WTC11 (cell line): Measurements from ENCODE around the gene NPAS3.

Source experiments
- ATF1 ChIP-seq: sonication (generic); formaldehyde crosslinking; IDR thresholded peaks from 2 replicates; pipeline ENCODE4 v1.8.1; 2023; ENCODE audit warnings: mild to moderate bottlenecking, moderate library complexity, missing genetic modification reagents
- FOXP1 ChIP-seq: sonication (generic); formaldehyde crosslinking; IDR thresholded peaks from 2 replicates; pipeline ENCODE4 v1.8.0; 2022; ENCODE audit warnings: missing genetic modification reagents, mild to moderate bottlenecking, moderate library complexity, borderline replicate concordance
- NFE2L1 ChIP-seq: sonication (generic); formaldehyde crosslinking; IDR thresholded peaks from 2 replicates; pipeline ENCODE4 v1.8.1; 2023; ENCODE audit warnings: missing genetic modification reagents
- RORB ChIP-seq: fragments of 250-450 bp; sonication (Bioruptor Pico); IDR thresholded peaks from 2 replicates; pipeline ENCODE4 v1.9.0; 2021; ENCODE audit warnings: mild to moderate bottlenecking
- SP1 ChIP-seq: sonication (generic); formaldehyde crosslinking; conservative IDR thresholded peaks from 2 replicates; pipeline ENCODE4 v1.8.1; 2022; ENCODE audit warnings: missing genetic modification reagents
- ZNF263 ChIP-seq: sonication (generic); formaldehyde crosslinking; IDR thresholded peaks from 2 replicates; pipeline ENCODE4 v1.8.1; 2022; ENCODE audit warnings: low read depth, mild to moderate bottlenecking, moderate library complexity, missing genetic modification reagents
- TF ChIP-seq, protein P1 (sequence below): fragments of 200-600 bp; IDR thresholded peaks from 2 replicates; pipeline ENCODE4 v1.8.0; 2022; ENCODE audit warnings: antibody characterized with exemption
- TF ChIP-seq, protein P2 (sequence below): sonication (generic); formaldehyde crosslinking; IDR thresholded peaks from 2 replicates; pipeline ENCODE4 v1.8.1; 2023; ENCODE audit warnings: mild to moderate bottlenecking, missing genetic modification reagents, borderline replicate concordance
- TF ChIP-seq, protein P3 (sequence below): sonication (generic); formaldehyde crosslinking; IDR thresholded peaks from 2 replicates; pipeline ENCODE4 v1.8.0; 2022; ENCODE audit warnings: mild to moderate bottlenecking, missing genetic modification reagents
- TF ChIP-seq, protein P4 (sequence below): sonication (generic); formaldehyde crosslinking; IDR thresholded peaks from 2 replicates; pipeline ENCODE4 v1.8.1; 2022; ENCODE audit warnings: mild to moderate bottlenecking, moderate library complexity, missing genetic modification reagents
- TF ChIP-seq, protein P5 (sequence below): sonication (generic); formaldehyde crosslinking; IDR thresholded peaks from 2 replicates; pipeline ENCODE4 v1.8.0; 2022; ENCODE audit warnings: missing genetic modification reagents
- TF ChIP-seq, protein P6 (sequence below): fragments of 250-450 bp; sonication (Bioruptor Pico); IDR thresholded peaks from 2 replicates; pipeline ENCODE4 v1.9.0; 2021; ENCODE audit warnings: mild to moderate bottlenecking

DNA sequence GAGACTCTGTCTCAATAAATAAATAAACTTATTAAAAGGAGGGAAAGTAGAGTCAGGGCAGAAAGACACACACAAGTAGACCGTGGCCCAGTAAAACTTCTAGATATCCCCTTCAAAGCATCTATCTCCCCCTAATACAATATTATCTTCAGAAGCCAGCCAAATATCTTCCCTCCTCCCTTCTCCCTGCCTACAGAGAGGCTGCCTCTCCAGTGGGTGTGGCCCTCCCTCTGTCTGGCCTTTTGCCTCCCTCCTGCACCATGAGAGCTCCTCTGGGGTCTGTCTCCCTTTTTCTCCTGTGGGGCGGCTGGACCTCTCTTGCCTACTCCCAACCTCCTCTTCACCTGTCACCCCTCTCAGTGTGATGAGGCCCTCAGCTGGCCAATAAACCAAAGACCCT lies 873.0 kb downstream of the NPAS3 start:
- TF ChIP-seq, protein P1, sequence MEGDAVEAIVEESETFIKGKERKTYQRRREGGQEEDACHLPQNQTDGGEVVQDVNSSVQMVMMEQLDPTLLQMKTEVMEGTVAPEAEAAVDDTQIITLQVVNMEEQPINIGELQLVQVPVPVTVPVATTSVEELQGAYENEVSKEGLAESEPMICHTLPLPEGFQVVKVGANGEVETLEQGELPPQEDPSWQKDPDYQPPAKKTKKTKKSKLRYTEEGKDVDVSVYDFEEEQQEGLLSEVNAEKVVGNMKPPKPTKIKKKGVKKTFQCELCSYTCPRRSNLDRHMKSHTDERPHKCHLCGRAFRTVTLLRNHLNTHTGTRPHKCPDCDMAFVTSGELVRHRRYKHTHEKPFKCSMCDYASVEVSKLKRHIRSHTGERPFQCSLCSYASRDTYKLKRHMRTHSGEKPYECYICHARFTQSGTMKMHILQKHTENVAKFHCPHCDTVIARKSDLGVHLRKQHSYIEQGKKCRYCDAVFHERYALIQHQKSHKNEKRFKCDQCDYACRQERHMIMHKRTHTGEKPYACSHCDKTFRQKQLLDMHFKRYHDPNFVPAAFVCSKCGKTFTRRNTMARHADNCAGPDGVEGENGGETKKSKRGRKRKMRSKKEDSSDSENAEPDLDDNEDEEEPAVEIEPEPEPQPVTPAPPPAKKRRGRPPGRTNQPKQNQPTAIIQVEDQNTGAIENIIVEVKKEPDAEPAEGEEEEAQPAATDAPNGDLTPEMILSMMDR = no peak
- TF ChIP-seq SP1 (CRISPR knock-in tag) (no peak), ZNF263 (CRISPR knock-in tag) (no peak), RORB (CRISPR knock-in tag) (no peak), ATF1 (CRISPR knock-in tag) (no peak), FOXP1 (no peak), NFE2L1 (no peak)
- TF ChIP-seq, protein P2, sequence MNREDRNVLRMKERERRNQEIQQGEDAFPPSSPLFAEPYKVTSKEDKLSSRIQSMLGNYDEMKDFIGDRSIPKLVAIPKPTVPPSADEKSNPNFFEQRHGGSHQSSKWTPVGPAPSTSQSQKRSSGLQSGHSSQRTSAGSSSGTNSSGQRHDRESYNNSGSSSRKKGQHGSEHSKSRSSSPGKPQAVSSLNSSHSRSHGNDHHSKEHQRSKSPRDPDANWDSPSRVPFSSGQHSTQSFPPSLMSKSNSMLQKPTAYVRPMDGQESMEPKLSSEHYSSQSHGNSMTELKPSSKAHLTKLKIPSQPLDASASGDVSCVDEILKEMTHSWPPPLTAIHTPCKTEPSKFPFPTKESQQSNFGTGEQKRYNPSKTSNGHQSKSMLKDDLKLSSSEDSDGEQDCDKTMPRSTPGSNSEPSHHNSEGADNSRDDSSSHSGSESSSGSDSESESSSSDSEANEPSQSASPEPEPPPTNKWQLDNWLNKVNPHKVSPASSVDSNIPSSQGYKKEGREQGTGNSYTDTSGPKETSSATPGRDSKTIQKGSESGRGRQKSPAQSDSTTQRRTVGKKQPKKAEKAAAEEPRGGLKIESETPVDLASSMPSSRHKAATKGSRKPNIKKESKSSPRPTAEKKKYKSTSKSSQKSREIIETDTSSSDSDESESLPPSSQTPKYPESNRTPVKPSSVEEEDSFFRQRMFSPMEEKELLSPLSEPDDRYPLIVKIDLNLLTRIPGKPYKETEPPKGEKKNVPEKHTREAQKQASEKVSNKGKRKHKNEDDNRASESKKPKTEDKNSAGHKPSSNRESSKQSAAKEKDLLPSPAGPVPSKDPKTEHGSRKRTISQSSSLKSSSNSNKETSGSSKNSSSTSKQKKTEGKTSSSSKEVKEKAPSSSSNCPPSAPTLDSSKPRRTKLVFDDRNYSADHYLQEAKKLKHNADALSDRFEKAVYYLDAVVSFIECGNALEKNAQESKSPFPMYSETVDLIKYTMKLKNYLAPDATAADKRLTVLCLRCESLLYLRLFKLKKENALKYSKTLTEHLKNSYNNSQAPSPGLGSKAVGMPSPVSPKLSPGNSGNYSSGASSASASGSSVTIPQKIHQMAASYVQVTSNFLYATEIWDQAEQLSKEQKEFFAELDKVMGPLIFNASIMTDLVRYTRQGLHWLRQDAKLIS = no peak
- TF ChIP-seq, protein P3, sequence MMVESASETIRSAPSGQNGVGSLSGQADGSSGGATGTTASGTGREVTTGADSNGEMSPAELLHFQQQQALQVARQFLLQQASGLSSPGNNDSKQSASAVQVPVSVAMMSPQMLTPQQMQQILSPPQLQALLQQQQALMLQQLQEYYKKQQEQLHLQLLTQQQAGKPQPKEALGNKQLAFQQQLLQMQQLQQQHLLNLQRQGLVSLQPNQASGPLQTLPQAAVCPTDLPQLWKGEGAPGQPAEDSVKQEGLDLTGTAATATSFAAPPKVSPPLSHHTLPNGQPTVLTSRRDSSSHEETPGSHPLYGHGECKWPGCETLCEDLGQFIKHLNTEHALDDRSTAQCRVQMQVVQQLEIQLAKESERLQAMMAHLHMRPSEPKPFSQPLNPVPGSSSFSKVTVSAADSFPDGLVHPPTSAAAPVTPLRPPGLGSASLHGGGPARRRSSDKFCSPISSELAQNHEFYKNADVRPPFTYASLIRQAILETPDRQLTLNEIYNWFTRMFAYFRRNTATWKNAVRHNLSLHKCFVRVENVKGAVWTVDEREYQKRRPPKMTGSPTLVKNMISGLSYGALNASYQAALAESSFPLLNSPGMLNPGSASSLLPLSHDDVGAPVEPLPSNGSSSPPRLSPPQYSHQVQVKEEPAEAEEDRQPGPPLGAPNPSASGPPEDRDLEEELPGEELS = no peak
- TF ChIP-seq, protein P4, sequence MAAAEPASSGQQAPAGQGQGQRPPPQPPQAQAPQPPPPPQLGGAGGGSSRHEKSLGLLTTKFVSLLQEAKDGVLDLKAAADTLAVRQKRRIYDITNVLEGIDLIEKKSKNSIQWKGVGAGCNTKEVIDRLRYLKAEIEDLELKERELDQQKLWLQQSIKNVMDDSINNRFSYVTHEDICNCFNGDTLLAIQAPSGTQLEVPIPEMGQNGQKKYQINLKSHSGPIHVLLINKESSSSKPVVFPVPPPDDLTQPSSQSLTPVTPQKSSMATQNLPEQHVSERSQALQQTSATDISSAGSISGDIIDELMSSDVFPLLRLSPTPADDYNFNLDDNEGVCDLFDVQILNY (CRISPR knock-in tag) = no peak
- TF ChIP-seq, protein P5, sequence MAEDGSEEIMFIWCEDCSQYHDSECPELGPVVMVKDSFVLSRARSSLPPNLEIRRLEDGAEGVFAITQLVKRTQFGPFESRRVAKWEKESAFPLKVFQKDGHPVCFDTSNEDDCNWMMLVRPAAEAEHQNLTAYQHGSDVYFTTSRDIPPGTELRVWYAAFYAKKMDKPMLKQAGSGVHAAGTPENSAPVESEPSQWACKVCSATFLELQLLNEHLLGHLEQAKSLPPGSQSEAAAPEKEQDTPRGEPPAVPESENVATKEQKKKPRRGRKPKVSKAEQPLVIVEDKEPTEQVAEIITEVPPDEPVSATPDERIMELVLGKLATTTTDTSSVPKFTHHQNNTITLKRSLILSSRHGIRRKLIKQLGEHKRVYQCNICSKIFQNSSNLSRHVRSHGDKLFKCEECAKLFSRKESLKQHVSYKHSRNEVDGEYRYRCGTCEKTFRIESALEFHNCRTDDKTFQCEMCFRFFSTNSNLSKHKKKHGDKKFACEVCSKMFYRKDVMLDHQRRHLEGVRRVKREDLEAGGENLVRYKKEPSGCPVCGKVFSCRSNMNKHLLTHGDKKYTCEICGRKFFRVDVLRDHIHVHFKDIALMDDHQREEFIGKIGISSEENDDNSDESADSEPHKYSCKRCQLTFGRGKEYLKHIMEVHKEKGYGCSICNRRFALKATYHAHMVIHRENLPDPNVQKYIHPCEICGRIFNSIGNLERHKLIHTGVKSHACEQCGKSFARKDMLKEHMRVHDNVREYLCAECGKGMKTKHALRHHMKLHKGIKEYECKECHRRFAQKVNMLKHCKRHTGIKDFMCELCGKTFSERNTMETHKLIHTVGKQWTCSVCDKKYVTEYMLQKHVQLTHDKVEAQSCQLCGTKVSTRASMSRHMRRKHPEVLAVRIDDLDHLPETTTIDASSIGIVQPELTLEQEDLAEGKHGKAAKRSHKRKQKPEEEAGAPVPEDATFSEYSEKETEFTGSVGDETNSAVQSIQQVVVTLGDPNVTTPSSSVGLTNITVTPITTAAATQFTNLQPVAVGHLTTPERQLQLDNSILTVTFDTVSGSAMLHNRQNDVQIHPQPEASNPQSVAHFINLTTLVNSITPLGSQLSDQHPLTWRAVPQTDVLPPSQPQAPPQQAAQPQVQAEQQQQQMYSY (CRISPR knock-in tag) = no peak
- TF ChIP-seq, protein P6, sequence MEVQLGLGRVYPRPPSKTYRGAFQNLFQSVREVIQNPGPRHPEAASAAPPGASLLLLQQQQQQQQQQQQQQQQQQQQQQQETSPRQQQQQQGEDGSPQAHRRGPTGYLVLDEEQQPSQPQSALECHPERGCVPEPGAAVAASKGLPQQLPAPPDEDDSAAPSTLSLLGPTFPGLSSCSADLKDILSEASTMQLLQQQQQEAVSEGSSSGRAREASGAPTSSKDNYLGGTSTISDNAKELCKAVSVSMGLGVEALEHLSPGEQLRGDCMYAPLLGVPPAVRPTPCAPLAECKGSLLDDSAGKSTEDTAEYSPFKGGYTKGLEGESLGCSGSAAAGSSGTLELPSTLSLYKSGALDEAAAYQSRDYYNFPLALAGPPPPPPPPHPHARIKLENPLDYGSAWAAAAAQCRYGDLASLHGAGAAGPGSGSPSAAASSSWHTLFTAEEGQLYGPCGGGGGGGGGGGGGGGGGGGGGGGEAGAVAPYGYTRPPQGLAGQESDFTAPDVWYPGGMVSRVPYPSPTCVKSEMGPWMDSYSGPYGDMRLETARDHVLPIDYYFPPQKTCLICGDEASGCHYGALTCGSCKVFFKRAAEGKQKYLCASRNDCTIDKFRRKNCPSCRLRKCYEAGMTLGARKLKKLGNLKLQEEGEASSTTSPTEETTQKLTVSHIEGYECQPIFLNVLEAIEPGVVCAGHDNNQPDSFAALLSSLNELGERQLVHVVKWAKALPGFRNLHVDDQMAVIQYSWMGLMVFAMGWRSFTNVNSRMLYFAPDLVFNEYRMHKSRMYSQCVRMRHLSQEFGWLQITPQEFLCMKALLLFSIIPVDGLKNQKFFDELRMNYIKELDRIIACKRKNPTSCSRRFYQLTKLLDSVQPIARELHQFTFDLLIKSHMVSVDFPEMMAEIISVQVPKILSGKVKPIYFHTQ (CRISPR knock-in tag) = no peak
